Muscle of leg (tissue), 11 donors: ENCODE results near the gene TSSK3. TPM values are rescaled to one million over a fixed set of nuclear protein-coding genes. Genes with fewer than 3 reads are reported as not detected.
A peak's percentile ranks its signal among the peaks of the same experiment; 100 is the strongest.

ENCODE experiments used
- DNase-seq: peaks from one replicate; pipeline ENCODE4 v3.0.0; 2013
- H3K27ac ChIP-seq: one replicate; pipeline ENCODE4 v1.5.1; 2013; ENCODE audit warnings: mild to moderate bottlenecking, low read length, control low read depth
- H3K27me3 ChIP-seq: one replicate; pipeline ENCODE4 v1.6.1; 2013; ENCODE audit warnings: low read length; ENCODE audit not compliant: control insufficient read depth, insufficient read depth
- H3K36me3 ChIP-seq: one replicate; pipeline ENCODE4 v1.6.1; 2013; ENCODE audit warnings: low read length; ENCODE audit not compliant: control insufficient read depth, insufficient read depth
- H3K4me1 ChIP-seq: one replicate; pipeline ENCODE4 v1.6.1; 2013; ENCODE audit warnings: low read length; ENCODE audit not compliant: control insufficient read depth, insufficient read depth
- H3K4me3 ChIP-seq: one replicate; pipeline ENCODE4 v1.5.1; 2013; ENCODE audit warnings: low read length, control low read depth
- H3K9me3 ChIP-seq: replicated peaks from 2 replicates; pipeline ENCODE4 v1.6.1; 2013; ENCODE audit warnings: low read depth, low read length; ENCODE audit not compliant: control insufficient read depth
- WGBS: methylation state at CpG from one replicate; pipeline ENCODE4 v1.1.5; 2013; ENCODE audit warnings: missing lambda C conversion rate; ENCODE audit not compliant: insufficient coverage; 5-methylcytosine and 5-hydroxymethylcytosine counted together
- polyA plus RNA-seq, 8 donors: library from polyadenylated mRNA; unstranded; fragments of 120-200 nt; gene quantifications; one replicate each; pipeline versions ENCODE4 v1.2.1 to v1.2.3, GENCODE V29; 2013; ENCODE audit warnings: inconsistent platforms in 1 of 8, low replicate concordance in 1 of 8; ENCODE audit not compliant: insufficient read length in 8 of 8, insufficient read depth in 1 of 8
- total RNA-seq: library from RNA; stranded (reverse); fragments of 120-200 nt; gene quantifications from one replicate; pipeline ENCODE4 v1.2.4, GENCODE V29; 2013

Gene TSSK3
- total and polyA plus RNA-seq, 9 donors, result 0.55 to 3.6 (median 1.8) TPM

DNA sequence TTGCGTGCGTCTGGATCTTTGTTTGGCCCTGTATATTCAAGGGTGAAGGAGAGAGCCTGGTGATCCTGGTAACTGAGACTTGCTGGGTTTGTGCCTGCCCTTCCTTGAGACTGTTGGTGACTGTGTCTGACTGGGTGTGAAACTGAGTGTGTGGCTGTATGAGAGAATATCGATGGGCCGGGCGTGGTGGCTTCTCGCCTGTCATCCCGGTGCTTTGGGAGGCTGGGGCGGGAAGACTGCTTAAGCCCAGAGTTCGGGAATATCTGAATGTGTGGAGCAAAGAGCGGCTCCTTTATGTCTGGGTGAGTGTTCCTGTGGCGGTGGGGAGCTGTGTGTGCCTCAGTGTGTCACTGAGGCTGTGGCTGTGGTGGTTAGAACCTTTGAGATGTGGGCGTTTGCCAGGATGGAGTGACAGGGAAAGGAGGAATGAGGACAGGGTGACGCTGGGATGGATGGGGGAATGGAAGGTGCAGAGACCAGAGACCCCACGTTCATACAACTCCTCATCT, 23.6 kb upstream of the TSSK3 start:
- WGBS, result 67% methylated on average over 9 of the region's 14 CpGs
- no peaks in the 10 kb centered on the region for H3K9me3 ChIP-seq
- H3K27me3 ChIP-seq, result peaks cover 2% of the 10 kb centered on the region
- no peak overlapping the region for H3K4me3 ChIP-seq
- H3K36me3 ChIP-seq, result peaks cover 8% of the 10 kb centered on the region
- peak overlapping the region; percentile 84 for H3K27ac ChIP-seq
- no peak for DNase-seq
- H3K4me1 ChIP-seq, result peaks cover 59% of the 10 kb centered on the region

DNA sequence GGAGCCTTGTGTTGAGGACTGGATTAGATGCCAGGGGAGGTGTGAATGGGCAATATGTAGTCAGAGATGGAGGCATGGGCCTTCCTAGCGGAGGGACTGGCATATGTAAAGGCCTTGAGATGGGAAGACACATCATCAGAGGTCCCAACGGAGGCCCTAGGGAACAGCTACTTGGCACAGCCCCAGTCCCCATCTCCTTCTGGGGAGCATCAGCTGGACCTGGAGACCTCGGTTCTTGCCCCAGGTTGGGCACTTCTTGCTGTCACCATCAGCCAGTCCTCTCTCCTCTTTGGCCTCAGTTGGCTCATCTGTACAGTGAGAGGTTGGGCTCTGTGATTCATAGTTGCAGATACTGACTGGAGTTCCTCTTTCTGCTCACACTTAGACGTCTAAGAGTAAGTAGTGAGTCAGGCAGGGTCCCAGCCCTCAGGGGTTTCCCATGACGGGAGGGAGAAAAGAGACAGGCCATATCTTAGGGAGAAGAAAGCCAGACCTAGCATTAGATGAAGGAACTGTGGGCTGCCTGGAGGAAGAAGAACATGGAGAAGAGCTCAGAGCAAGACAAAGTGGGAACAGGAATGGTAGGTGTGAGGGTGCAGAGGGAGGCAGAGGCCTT, 22.9 kb upstream of the TSSK3 start:
- H3K27ac ChIP-seq, result no peak overlapping the region
- H3K4me3 ChIP-seq, result no peak overlapping the region
- DNase-seq, result no peak
- H3K27me3 ChIP-seq, result peaks cover 2% of the 10 kb centered on the region
- H3K4me1 ChIP-seq, result peaks cover 54% of the 10 kb centered on the region
- H3K36me3 ChIP-seq, result peaks cover 2% of the 10 kb centered on the region
- H3K9me3 ChIP-seq, result no peaks in the 10 kb centered on the region
- 76% methylated on average over 4 of the region's 5 CpGs for WGBS

DNA sequence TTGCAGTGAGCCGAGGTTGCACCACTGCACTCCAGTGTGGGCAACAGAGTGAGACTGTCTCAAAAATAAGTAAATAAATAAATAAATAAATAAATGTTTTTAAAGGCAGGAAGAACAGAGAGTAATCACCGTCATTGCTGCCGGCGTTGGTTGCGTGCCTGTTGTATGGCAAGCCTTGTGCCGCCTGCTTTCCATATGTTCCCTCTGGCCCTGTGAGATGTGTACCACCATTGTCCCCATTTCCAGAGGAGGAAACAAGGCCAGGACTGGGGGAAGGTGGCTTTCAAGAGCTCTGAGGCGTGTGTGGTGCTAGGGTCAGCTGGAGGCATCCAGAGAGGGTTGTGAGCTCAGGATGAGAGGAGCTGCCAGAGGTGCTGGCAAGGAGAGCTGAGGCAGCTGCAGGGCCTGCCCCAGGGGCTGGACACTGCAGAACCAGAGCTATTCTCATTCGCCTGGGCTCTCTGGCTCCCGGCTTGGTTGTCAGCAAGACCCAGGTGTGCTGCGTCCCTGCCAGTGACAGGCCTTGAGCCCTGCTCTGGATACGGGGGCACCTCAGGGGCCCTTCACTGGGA, 21.1 kb upstream of the TSSK3 start:
- 73% methylated on average over 8 of the region's 11 CpGs for WGBS
- Histone ChIP-seq H3K36me3 (no peaks in the 10 kb centered on the region), H3K4me1 (peaks cover 50% of the 10 kb centered on the region), H3K9me3 (no peaks in the 10 kb centered on the region), H3K27me3 (peaks cover 2% of the 10 kb centered on the region), H3K4me3 (no peak overlapping the region), H3K27ac (no peak overlapping the region)
- DNase-seq, result peak; percentile 63

DNA sequence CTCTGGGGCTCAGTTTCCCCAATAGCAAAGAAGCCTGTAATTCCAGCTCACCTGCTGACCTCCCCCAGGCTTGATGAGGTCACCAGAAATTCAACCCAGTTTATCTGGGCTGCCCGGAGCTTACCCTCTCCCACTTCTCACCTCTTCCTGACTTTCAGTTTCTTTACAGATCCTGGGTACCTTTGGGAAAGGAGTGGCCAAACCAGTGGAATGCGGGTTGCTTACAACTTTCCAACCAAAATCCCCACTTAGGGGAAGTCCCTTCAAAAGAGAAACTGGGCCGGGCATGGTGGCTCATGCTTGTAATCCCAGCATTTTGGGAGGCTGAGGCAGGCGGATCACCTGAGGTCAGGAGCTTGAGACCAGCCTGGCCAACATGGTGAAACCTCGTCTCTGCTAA, 20.4 kb upstream of the TSSK3 start:
- no peak overlapping the region for H3K4me3 ChIP-seq
- no peak for DNase-seq
- H3K36me3 ChIP-seq, result no peaks in the 10 kb centered on the region
- no peak overlapping the region for H3K27ac ChIP-seq
- no peaks in the 10 kb centered on the region for H3K9me3 ChIP-seq
- H3K27me3 ChIP-seq, result peaks cover 2% of the 10 kb centered on the region
- 71% methylated on average over 3 of the region's 5 CpGs for WGBS
- peaks cover 43% of the 10 kb centered on the region for H3K4me1 ChIP-seq

DNA sequence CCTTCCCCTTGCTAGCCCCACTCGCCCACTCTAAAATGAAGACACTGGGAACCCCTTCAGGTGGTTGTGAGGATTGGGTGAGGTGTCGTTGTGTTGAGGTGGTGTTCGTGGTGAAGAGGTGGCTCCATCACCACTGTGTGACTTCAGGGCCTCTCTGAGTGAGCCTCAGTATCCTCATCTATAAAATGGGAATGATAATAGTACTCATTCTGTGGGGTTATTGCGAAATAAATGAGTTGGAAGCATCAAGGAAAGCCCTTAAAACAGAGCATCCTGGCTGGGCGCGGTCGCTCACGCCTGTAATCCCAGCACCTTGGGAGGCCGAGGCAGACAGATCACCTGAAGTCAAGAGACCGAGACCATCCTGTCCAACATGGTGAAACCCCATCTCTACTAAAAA, 19.6 kb upstream of the TSSK3 start:
- H3K4me1 ChIP-seq, result peaks cover 36% of the 10 kb centered on the region
- H3K4me3 ChIP-seq, result no peak overlapping the region
- no peaks in the 10 kb centered on the region for H3K36me3 ChIP-seq
- peaks cover 2% of the 10 kb centered on the region for H3K27me3 ChIP-seq
- WGBS, result 92% methylated on average over 4 of the region's 10 CpGs
- H3K9me3 ChIP-seq, result no peaks in the 10 kb centered on the region
- H3K27ac ChIP-seq, result no peak overlapping the region
- no peak for DNase-seq

DNA sequence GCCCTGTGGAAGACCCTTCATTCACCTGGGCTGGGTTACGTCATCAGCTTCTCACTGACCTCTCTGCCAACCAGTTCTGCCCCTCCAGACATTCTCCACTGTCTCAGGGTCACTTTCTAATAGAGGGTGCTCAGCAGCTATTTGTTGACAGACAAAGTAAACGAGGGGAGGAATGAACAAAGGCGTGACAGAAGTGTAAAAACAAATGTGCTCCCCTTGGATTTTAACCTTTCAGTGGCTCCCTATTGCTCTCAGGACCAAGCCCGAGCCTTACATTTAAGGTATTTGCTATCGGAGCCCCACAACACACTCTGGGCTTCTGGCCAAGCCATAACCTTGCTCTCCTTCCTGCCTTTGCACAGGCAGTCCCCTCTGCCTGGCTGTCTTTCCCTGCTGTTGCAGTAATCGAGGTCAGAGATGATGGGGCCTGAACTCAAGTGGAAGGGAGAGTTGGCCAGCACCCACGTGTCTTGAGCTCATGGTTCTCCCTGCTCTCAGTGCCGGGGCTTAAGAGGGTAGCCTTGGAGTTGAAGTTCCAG, 17.0 kb upstream of the TSSK3 start:
- WGBS, result 24% methylated on average over 7 of the region's 8 CpGs
- H3K9me3 ChIP-seq, result no peaks in the 10 kb centered on the region
- peaks cover 2% of the 10 kb centered on the region for H3K27me3 ChIP-seq
- H3K4me3 ChIP-seq, result no peak overlapping the region
- peak overlapping the region; percentile 8 for H3K27ac ChIP-seq
- H3K4me1 ChIP-seq, result peaks cover 25% of the 10 kb centered on the region
- H3K36me3 ChIP-seq, result no peaks in the 10 kb centered on the region
- no peak for DNase-seq

DNA sequence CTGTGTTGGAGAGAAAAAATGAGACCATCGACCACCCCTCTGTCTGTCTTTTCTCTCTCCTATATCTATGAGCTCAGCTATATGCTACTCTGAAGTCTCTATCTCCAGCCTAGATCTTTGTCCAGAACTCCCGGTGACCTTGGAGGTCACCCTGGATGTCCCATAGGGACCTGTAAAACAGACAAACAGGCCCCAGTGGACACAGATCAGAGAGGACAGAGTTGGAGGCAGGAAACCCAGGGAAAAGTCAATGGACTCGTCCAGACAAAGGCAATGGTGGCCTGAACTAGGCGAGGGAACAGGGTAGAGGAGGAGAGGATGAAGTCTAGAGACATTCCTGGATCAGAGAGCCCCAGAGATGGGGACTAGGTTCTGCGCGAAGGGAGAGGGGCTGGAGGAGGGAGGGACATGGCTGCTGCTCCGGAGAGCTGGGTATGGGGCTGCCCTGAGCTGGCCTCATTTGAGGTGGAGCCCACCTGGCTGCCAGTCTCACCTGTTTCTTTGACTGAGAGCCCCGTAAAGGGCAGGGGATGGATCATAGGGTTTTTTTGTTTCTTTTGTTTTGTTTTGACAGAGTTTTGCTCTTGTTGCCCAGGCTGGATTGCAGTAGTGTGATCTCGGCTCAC, 15.7 kb upstream of the TSSK3 start:
- Histone ChIP-seq H3K4me3 (no peak overlapping the region), H3K36me3 (no peaks in the 10 kb centered on the region), H3K27me3 (peaks cover 2% of the 10 kb centered on the region), H3K4me1 (peaks cover 24% of the 10 kb centered on the region), H3K27ac (no peak overlapping the region), H3K9me3 (peaks cover 2% of the 10 kb centered on the region)
- WGBS, result 70% methylated on average over 6 of the region's 9 CpGs
- no peak for DNase-seq

DNA sequence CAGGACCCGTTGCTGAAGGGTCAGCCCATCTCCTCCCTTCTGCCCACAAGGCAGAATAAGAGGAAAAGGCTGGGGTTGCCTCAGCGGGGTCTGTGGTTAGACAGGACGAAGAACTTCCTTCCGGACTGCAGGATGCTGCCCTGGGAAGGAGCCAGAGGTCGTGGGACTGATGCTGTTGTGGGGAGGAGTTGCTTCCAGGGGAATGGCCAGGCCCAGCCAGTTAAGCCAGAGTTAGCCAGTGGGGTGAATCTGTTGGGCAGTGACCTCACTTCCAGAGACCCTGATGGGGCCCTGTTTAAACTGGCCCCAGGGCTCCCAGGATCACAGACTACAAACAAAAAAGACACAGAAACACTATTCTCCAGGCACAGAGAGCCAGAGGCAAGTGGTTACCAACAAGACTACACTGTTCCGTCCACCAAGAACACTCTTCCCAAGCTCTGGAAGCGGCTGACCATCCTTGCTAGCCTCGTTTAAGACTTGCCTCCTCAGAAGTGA, 13.1 kb upstream of the TSSK3 start:
- 75% methylated on average over 3 of the region's 8 CpGs for WGBS
- peak overlapping the region; percentile 17 for H3K27ac ChIP-seq

DNA sequence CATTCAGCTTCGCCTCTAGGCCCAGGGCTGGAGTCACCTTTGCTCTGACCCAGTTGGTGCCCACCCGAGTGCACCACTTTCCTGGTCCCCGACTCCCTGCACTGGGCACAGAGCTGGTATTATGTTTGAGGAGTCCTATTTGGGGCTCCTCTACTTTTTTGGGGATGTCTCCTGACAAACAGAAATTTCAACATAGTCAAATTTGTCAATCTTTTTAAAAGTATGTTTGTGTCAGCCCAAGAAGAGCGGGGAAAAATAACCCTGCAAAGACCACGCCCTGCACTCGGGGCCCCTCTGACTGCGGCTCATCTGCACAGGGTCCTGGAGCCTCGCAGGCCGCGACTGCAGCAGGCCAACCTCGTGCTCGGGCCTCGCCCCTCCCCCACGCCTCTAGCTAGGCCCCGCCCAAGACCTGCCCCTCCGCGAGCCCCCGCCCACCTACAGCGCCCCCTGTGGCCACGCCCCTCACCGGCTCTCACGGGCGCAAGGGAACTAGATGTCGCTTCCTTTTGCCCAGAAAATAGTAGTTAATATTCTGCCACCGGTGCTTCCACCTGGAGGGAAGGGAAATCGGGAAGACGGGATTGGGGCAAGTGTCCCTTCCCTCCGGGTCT, 11.4 kb upstream of the TSSK3 start:
- Histone ChIP-seq H3K36me3 (peaks cover 14% of the 10 kb centered on the region), H3K9me3 (peaks cover 2% of the 10 kb centered on the region), H3K27ac (peak overlapping the region; percentile 90), H3K27me3 (no peaks in the 10 kb centered on the region), H3K4me3 (peak overlapping the region; percentile 72), H3K4me1 (peaks cover 41% of the 10 kb centered on the region)
- DNase-seq, result no peak
- WGBS, result 7% methylated on average over 12 of the region's 28 CpGs

More for the DNA sequence above, 13.1 kb upstream of the TSSK3 start:
- Histone ChIP-seq H3K27me3 (no peaks in the 10 kb centered on the region), H3K4me1 (peaks cover 45% of the 10 kb centered on the region), H3K9me3 (peaks cover 2% of the 10 kb centered on the region), H3K36me3 (peaks cover 7% of the 10 kb centered on the region), H3K4me3 (no peak overlapping the region)
- DNase-seq, result peak; percentile 48
